HL-60/S4 treated with retinoic acid at 250 ng/mL for 4 days and 3 days (cell line): ENCODE results near the gene C11orf65.
"Not testable (repeated sequence)": the region's sequence is repeated elsewhere in the genome, so short reads cannot be mapped to it uniquely, and the experiment has no call there.

ENCODE experiments used
- in situ Hi-C: fragments of 300-500 bp; cut with MboI; formaldehyde crosslinking; loops from 2 replicates; pipeline ENCODE4 v1.7.0; 2022; ENCODE audit warnings: low sequenced_read_pairs

Gene C11orf65

GRCh38 chr11:108474664-108475463, 7.5 kb upstream of the C11orf65 start:
- in situ Hi-C loops = no loop called here

GRCh38 chr11:108472681-108473080, 5.4 kb upstream of the C11orf65 start:
- in situ Hi-C loops = no loop called here

- in situ Hi-C loops = no loop called here
Measured at GRCh38 chr11:108468478-108468864, 1.1 kb upstream of the C11orf65 start.

- in situ Hi-C loops = no loop called here
Measured at GRCh38 chr11:108466405-108466804, 924 bp downstream of the C11orf65 start.

- in situ Hi-C loops = no loop called here
Measured at GRCh38 chr11:108453207-108453835, 14.0 kb downstream of the C11orf65 start.

- in situ Hi-C loops = not testable (repeated sequence)
Measured at GRCh38 chr11:108441445-108441844, 25.9 kb downstream of the C11orf65 start.

GRCh38 chr11:108436594-108436993, 30.7 kb downstream of the C11orf65 start:
- in situ Hi-C loops = no loop called here

GRCh38 chr11:108435066-108435465, 32.3 kb downstream of the C11orf65 start:
- in situ Hi-C loops = no loop called here

- in situ Hi-C loops = no loop called here
Measured at GRCh38 chr11:108432783-108433182, 34.5 kb downstream of the C11orf65 start.

- in situ Hi-C loops = no loop called here
Measured at GRCh38 chr11:108431997-108432396, 35.3 kb downstream of the C11orf65 start.

- in situ Hi-C loops = no loop called here
Measured at GRCh38 chr11:108431370-108431769, 36.0 kb downstream of the C11orf65 start.

- in situ Hi-C loops = not testable (repeated sequence)
Measured at GRCh38 chr11:108417551-108417950, 49.8 kb downstream of the C11orf65 start.

GRCh38 chr11:108414958-108415357, 52.4 kb downstream of the C11orf65 start:
- in situ Hi-C loops = no loop called here

- in situ Hi-C loops = no loop called here
Measured at GRCh38 chr11:108405706-108406105, 61.6 kb downstream of the C11orf65 start.

GRCh38 chr11:108403052-108403451, 64.3 kb downstream of the C11orf65 start:
- in situ Hi-C loops = no loop called here

GRCh38 chr11:108402241-108402640, 65.1 kb downstream of the C11orf65 start:
- in situ Hi-C loops = no loop called here

GRCh38 chr11:108398439-108398838, 68.9 kb downstream of the C11orf65 start:
- in situ Hi-C loops = no loop called here

GRCh38 chr11:108396672-108397071, 70.7 kb downstream of the C11orf65 start:
- in situ Hi-C loops = not testable (repeated sequence)

GRCh38 chr11:108394744-108395284, 72.5 kb downstream of the C11orf65 start:
- in situ Hi-C loops = no loop called here

GRCh38 chr11:108393046-108393445, 74.3 kb downstream of the C11orf65 start:
- in situ Hi-C loops = no loop called here

GRCh38 chr11:108392353-108392752, 75.0 kb downstream of the C11orf65 start:
- in situ Hi-C loops = no loop called here

- in situ Hi-C loops = no loop called here
Measured at GRCh38 chr11:108388576-108388975, 78.8 kb downstream of the C11orf65 start.
